ENCODE results near the gene LAPTM5. TPM values are rescaled to one million over a fixed set of nuclear protein-coding genes. Genes with fewer than 3 reads are reported as not detected.
"Not testable (repeated sequence)": the region's sequence is repeated elsewhere in the genome, so short reads cannot be mapped to it uniquely, and the experiment has no call there.

LAPTM5 gene
- total and polyA plus RNA-seq, 10 of the 15 experiments (the other 5 are each of a cell fraction or from before 2014, with no cell fraction given) = 24.1 to 1,034 (median 687) TPM

GRCh38 chr1:30790850-30791778 is 33.5 kb upstream of the LAPTM5 start (continued):
- TF ChIP-seq SKIL (IDR thresholded peaks at IDR 0.05; ENCODE audit: low read depth, poor library complexity, severe bottlenecking) = no peak
- peak; percentile 73 for TF ChIP-seq RUNX3 (IDR thresholded peaks at IDR 0.05; ENCODE audit: low read length)
- 0 out of 2 replicates have a peak, but pooled peaks have one; percentile 21 for TF ChIP-seq IKZF1 (conservative IDR thresholded peaks at IDR 0.05)
- TF ChIP-seq PAX5 (IDR thresholded peaks at IDR 0.05; ENCODE audit: borderline replicate concordance, low read depth, low read length) = 0 out of 2 replicates have a peak, but pooled peaks have one; percentile 30
- TF ChIP-seq MEF2B (IDR thresholded peaks at IDR 0.05; ENCODE audit: partially characterized antibody, poor library complexity, severe bottlenecking) = no peak
- TF ChIP-seq ATF7 (IDR thresholded peaks at IDR 0.05; ENCODE audit: low read depth) = no peak
- TF ChIP-seq TARDBP (IDR thresholded peaks at IDR 0.05; ENCODE audit: borderline replicate concordance) = no peak
- TF ChIP-seq TBL1XR1 (IDR thresholded peaks at IDR 0.05; ENCODE audit: low read depth, low read length) = no peak

GRCh38 chr1:30790256-30790525 is 32.6 kb upstream of the LAPTM5 start:
- H3K36me3 ChIP-seq (ENCODE audit: control insufficient read depth in 2 of 2, insufficient read depth in 2 of 2, low read length in 1 of 2); H3K27me3 ChIP-seq (replicated peaks in 1 of 2; ENCODE audit: control insufficient read depth in 2 of 2, insufficient read depth in 2 of 2, low read length in 1 of 2); H3K4me2 ChIP-seq (ENCODE audit: control insufficient read depth, insufficient read depth); H3K9ac ChIP-seq (ENCODE audit: control insufficient read depth, insufficient read depth, low read length); DNase-seq (ENCODE audit: low read depth, low spot score); BruUV-seq (replicated peaks); H3K4me1 ChIP-seq (ENCODE audit: control insufficient read depth, insufficient read depth, low read length); intact Hi-C loops (cut with micrococcal nuclease; ENCODE audit: unreplicated experiment); ATAC-seq; H3K79me2 ChIP-seq (ENCODE audit: control insufficient read depth, insufficient read depth, low read length); H3K9me3 ChIP-seq (replicated peaks; ENCODE audit: control insufficient read depth, insufficient read depth, low read length); H4K20me1 ChIP-seq (ENCODE audit: control insufficient read depth, insufficient read depth); H3K27ac ChIP-seq (ENCODE audit: control insufficient read depth, insufficient read depth); H3K4me3 ChIP-seq; FAIRE-seq; H2AFZ ChIP-seq (ENCODE audit: control insufficient read depth, low read depth, low read length); in situ Hi-C loops (cut with MboI): not testable (repeated sequence)
- ChIA-PET POLR2A (interaction anchor here (0.6 kb wide), 1 partner anchor 802 kb away, joined by 5 read pairs; no protein-coding TSS in a partner anchor), CTCF (interaction anchor here (1.0 to 1.4 kb wide), 10 partner anchors 8 to 138 kb away, joined by 3 to 17 read pairs (median 6); no protein-coding TSS in a partner anchor), RAD21 (ENCODE audit: unreplicated experiment) (interaction anchor here (1.3 to 2.4 kb wide), 2 partner anchors 7 to 125 kb away, joined by 3 to 6 read pairs; no protein-coding TSS in a partner anchor), SMC1A (ENCODE audit: uncharacterized antibody, unreplicated experiment) (interaction anchor here (0.7 to 1.5 kb wide), 7 partner anchors 8 to 138 kb away, joined by 3 to 8 read pairs (median 6); no protein-coding TSS in a partner anchor)
- WGBS (ENCODE audit: insufficient coverage, insufficient replicate concordance, low lambda C conversion rate, missing lambda C conversion rate) = 29% methylated on average over 5 of the region's 5 CpGs

Measured in GM12878 (cell line).